ENCODE measurements around the gene HNRNPH1.

The HNRNPH1 gene

DNA sequence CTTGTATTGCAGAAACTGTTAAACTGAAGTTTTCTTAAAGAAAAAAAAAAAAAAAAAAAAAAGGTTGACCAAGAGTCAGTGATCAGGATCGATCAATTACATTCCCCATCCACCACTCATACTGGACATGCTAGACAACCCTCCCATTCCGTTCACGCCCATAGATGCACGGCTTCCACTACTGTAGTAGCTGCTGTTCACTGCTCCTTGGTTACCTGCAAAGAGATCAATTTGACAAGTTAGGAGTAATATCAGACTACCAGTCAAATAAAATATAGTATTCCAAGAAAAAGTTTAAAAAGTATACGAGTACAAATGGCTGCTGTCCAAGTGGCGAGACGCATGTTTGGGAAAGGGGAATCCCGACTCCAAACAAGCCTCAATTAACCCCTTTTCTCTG, 8.7 kb downstream of the HNRNPH1 start:
- DNase-seq (ENCODE audit: low read depth in 1 of 2, low spot score in 1 of 2) = no peak
- in situ Hi-C loops (cut with HindIII; ENCODE audit: low pct_unique_long_range_greater_than_20kb, low sequenced_read_pairs) = no loop called here
- no peak for TF ChIP-seq JUND (IDR thresholded peaks at IDR 0.05; ENCODE audit: low read depth)

DNA sequence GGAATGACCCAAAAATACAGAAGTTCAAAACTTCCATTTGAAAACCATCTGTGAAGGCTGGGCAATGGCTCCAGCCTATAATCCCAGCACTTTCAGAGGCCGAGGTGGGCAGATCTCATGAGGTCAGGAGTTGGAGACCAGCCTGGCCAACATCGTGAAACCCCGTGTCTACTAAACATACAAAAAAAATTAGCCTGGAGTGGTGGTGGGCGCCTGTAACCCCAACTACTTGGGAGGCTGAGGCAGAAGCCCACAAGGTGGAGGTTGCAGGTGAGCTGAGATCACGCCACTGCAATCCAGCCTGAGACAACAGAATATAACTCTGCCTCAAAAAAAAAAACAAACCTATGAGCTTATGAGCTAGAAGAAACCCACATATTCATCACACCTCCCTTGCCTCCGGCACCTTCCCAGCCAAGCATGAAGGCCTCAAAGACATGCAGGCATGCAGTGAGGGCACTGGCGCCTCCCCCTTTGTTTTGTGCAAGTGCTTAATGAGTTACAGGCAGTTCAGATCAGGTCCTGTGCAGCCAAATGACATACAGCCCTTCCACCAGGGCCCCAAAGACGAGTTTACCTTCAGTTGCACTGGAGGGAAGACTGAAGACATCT, 9.9 kb downstream of the HNRNPH1 start:
- in situ Hi-C loops (cut with HindIII; ENCODE audit: low pct_unique_long_range_greater_than_20kb, low sequenced_read_pairs) = no loop called here
- no peak for DNase-seq (ENCODE audit: low read depth in 1 of 2, low spot score in 1 of 2)
- TF ChIP-seq JUND (IDR thresholded peaks at IDR 0.05; ENCODE audit: low read depth) = no peak

DNA sequence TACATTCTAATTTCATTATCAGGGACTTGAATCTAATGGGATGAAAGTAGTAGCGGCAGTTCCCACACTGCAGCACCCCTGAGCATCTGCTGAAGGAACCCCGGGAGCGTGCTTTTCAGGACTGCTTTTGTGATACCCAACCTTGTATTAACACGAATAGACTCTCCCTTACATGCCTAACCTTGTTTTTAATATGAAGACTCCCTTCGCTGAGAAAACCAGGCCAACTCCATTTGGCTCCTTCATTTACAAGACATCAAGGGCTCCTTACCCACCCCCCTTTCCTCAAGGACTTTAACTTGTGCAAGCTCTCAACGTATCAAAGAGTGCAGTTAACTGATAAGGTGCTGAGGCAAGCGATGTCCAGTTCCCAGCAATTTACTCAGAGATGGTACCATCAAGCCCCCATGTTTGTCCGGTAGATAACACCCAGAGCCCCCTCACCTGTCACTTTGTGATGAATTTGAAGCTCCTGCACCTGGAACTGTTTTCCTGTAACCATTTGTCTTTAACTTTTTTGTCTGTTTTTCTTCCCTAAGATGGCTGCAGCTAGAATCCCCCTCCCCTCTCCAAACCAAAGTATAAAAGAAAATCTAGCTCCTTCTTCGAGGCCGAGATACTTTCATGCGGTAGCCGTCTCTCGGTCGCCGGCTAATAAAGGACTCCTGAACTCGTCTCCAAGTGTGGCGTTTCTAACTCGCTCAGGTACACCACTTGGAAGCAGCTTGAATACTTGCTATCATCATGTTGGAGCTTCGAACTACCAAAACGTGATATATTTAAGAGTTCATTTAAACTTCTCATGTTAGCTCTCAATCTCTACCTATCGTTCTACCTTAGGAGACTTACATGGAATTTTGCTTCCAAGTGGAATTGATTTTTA, 10.7 kb downstream of the HNRNPH1 start:
- in situ Hi-C loops (cut with HindIII; ENCODE audit: low pct_unique_long_range_greater_than_20kb, low sequenced_read_pairs) = no loop called here
- no peak for DNase-seq (ENCODE audit: low read depth in 1 of 2, low spot score in 1 of 2)
- no peak for TF ChIP-seq JUND (IDR thresholded peaks at IDR 0.05; ENCODE audit: low read depth)

DNA sequence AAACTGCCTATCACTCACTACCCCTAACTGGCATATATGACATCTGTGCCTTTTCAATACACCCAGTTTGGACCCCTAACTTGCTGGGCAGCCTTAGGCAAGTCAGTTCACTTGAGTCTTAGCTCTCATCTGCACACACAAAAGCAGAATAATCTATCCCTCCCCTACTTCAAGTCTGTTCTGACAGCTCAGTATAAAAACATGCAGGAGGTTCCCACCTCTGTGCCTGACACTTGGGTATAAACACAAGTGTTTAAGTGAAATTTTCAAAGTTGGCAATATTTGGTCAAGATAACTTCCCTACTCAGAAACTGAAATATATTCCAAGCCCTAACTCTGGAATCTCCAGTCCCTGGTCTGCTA, 12.6 kb downstream of the HNRNPH1 start:
- no peak for DNase-seq (ENCODE audit: low read depth in 1 of 2, low spot score in 1 of 2)
- in situ Hi-C loops (cut with HindIII; ENCODE audit: low pct_unique_long_range_greater_than_20kb, low sequenced_read_pairs) = no loop called here
- no peak for TF ChIP-seq JUND (IDR thresholded peaks at IDR 0.05; ENCODE audit: low read depth)

DNA sequence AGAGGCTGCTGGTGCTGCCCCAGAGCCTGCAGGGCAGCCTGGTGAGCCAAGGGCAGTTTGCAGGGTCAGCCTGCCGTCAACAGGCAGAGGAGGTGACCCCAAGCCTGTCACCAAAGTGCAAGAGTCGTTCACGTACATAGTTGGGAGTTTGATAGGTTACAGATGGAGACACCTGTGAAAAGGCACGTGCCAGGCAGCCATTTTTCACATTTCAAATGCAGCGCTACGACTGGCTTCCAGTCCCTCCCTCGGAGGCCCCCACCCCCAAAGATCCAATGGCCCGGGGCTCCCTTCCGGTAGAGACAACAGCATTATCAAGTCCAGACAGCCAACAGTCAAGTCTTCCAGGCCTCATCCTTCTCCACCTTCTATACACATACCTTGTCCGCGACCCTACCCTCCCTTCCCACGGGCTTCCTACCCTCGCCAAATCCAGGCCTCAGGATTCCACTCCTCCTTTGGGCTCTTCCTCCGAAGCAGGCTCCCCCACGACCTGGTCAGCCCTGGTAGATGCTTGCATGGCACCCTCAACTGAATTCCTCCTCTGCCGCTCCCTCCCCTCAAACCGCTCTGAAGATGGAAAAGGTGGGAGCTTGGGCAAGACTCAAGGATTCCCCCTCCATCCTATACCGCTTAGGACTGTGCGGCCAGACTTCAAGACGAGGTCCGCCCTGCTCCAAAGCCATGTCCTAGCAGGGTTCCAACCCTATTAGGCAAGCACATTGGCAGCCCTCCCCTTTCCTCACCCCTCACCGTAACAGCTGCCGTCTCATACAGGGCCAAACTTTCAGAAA, 13.2 kb downstream of the HNRNPH1 start:
- TF ChIP-seq JUND (IDR thresholded peaks at IDR 0.05; ENCODE audit: low read depth) = no peak
- in situ Hi-C loops (cut with HindIII; ENCODE audit: low pct_unique_long_range_greater_than_20kb, low sequenced_read_pairs) = no loop called here
- no peak for DNase-seq (ENCODE audit: low read depth in 1 of 2, low spot score in 1 of 2)

DNA sequence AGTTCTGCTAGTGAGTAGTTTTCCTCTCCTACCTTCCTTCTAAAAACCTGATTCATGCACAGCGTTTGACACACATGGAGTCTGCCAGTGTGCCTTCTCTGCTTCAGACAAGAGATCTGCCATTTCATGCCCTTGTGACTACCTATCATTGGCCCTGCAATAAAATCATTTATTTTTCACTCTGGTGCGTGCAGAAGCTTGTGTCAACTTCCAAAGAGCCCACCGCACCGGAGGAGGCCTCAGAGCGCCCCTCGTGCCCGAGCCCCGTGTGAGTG, 13.7 kb downstream of the HNRNPH1 start:
- no peak for TF ChIP-seq JUND (IDR thresholded peaks at IDR 0.05; ENCODE audit: low read depth)
- DNase-seq (ENCODE audit: low read depth in 1 of 2, low spot score in 1 of 2) = no peak
- in situ Hi-C loops (cut with HindIII; ENCODE audit: low pct_unique_long_range_greater_than_20kb, low sequenced_read_pairs) = no loop called here

DNA sequence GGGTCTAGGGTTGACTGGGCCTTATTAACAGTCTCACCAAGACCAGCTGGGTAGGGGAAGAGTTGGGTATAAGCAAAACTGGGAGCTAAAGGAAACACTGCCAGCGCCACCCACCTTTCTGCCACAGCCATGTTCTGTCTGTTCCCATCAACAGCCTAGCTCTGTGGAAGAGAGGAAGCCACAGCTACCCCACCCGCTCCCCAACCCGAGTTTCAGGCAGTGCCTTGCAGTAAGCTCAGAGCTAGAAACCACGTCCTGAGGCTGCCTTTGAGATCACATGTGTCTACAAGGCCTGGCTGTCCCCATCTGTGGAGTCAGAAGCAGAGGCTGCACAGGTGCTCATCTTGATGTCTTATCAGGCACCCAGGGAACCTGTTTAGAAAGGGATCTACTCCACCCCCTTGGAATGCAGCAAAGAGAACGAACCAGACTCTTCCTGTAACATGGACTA, 15.3 kb downstream of the HNRNPH1 start:
- in situ Hi-C loops (cut with HindIII; ENCODE audit: low pct_unique_long_range_greater_than_20kb, low sequenced_read_pairs) = no loop called here
- TF ChIP-seq JUND (IDR thresholded peaks at IDR 0.05; ENCODE audit: low read depth) = no peak
- DNase-seq (ENCODE audit: low read depth in 1 of 2, low spot score in 1 of 2) = no peak

DNA sequence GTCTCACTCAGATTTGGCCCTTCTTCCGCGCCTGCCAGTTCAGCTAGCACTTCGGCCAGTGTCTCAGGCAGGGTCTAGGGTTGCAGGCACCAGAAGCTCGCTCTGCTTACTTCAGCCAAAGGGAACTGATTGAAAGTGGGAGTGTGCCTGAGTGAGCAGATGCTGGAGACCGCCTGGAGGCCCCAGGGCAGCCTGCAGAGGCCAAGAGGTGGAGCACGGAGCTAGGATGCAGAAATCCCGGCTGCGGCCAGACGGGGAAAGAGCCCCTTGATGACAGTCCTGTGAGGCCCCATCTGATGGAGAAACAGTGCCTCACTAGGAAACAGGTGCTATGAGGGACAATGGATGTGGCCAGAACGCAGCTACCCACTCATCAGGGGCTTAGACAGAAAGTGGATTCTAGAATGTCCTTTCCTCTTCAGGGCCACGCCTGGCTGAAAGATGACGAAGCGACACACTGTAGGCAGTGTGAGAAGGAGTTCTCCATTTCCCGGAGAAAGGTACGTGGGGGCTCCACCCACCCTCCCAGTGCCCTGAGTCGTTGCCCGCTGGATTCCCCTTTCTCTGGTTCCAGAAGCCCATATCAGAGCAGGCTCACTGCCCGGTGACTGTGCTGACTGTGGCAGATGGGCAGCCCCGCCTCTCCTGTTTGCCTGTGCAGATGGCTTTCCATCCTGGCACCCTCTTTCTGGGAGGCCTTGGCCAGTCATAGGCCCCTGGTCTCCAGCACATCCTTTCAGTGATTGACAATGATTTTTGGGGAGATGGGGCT, 16.1 kb downstream of the HNRNPH1 start:
- TF ChIP-seq JUND (IDR thresholded peaks at IDR 0.05; ENCODE audit: low read depth) = no peak
- in situ Hi-C loops (cut with HindIII; ENCODE audit: low pct_unique_long_range_greater_than_20kb, low sequenced_read_pairs) = no loop called here
- DNase-seq (ENCODE audit: low read depth in 1 of 2, low spot score in 1 of 2) = no peak

DNA sequence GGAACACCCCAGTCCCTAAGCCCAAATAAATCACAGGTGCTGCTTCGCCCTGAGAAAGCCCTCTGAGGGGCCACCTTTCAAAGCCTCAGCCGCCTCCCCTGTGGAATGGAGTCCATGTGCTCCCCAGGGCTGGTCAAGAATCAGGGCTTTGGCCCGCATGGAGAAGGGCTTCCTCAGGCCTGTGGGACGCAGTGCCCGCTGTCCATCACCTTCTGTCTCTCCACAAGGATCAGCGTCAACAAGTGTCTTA, 16.6 kb downstream of the HNRNPH1 start:
- in situ Hi-C loops (cut with HindIII; ENCODE audit: low pct_unique_long_range_greater_than_20kb, low sequenced_read_pairs) = no loop called here
- no peak for DNase-seq (ENCODE audit: low read depth in 1 of 2, low spot score in 1 of 2)
- TF ChIP-seq JUND (IDR thresholded peaks at IDR 0.05; ENCODE audit: low read depth) = no peak

DNA sequence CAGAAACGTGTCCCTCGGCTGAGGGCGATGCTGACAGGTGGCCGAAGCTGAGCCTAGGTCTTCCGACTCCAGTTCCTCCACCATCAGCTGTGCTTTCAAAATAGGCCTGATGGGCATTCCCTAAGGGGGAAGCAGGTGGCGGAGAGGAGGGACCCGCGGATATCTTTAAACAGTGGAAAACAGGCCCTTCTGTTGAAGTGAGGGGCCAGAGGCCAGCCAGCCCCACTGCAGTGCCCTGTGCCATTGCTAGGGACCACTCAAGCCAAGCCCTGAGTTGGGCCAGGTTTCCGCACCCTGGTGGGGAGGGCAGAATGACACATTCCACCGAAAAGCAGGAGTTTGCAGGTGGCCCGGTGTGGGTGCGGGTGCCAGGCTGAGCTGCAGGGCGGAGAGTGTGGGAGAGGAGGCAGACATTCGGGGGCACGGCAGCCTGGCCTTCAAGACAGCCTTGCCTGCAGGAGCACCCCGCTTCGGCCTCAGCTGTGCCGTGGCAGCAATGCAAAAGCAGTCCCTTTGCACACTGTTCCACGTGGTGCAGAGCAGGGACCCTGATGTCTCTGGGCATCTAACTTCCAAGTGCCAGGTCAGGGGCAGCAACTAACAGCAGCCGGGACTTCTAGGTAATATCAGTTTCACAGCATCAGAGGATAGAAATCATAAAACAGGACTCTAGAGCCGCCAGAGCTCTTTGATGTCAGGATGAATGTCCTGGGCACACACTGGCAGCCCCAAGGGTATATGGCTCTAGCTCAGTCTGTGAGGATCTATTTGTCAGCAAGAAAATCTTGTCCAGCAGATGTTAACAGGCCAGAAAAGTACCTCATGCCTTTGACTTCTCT, 17.2 kb downstream of the HNRNPH1 start:
- DNase-seq (ENCODE audit: low read depth in 1 of 2, low spot score in 1 of 2) = no peak
- in situ Hi-C loops (cut with HindIII; ENCODE audit: low pct_unique_long_range_greater_than_20kb, low sequenced_read_pairs) = no loop called here
- no peak for TF ChIP-seq JUND (IDR thresholded peaks at IDR 0.05; ENCODE audit: low read depth)

DNA sequence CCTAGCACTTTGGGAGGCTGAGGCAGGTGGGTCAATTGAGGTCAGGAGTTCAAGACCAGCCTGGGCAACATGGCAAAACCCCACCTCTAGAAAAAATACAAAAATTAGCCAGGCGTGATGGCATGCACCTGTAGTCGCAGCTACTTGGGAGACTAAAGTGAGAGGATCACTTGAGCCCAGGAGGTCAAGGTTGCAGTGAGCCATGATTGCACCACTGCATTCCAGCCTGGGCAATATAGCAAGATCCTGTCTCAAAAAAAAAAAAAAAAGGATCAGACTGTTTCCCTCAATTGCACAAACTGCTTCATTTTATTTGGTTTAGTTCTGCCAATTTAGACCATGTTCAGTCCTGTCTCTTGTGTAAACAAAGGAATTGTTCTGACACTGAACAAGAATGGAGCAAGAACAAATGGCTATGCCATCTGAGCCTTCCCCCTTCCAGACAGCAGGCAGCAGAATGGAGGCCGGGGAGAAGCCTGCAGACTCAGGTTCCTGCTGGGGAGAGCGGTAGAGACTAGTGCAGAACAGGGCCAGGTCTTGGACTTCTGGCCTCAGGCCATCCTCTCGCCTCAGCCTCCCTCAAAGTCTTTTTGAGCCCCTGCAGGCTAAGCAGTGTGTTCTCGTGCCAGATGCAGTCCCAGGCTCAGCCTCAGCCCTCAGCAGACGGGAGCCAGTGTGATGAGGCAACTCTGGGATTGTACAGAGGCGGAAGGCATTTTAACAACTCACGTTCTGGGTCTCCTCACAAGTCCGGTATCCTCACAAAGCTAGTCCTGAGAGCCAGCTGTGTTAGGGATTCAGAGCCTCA, 18.2 kb downstream of the HNRNPH1 start:
- no peak for TF ChIP-seq JUND (IDR thresholded peaks at IDR 0.05; ENCODE audit: low read depth)
- no peak for DNase-seq (ENCODE audit: low read depth in 1 of 2, low spot score in 1 of 2)
- in situ Hi-C loops (cut with HindIII; ENCODE audit: low pct_unique_long_range_greater_than_20kb, low sequenced_read_pairs) = no loop called here
